OCI-LY3 (cell line): ENCODE measurements around the gene CAB39.

Source experiments
- EZH2phosphoT487 ChIP-seq: fragments of 200-600 bp; shearing (Covaris generic); IDR thresholded peaks from 2 replicates; pipeline ENCODE4 v1.6.1; 2018; ENCODE audit warnings: antibody characterized with exemption, mixed run types, low read depth
- TF ChIP-seq, protein P1 (sequence below): fragments of 200-600, 300-600 bp; sonication (generic); IDR thresholded peaks from 2 replicates; pipeline ENCODE4 v1.5.1; 2014; ENCODE audit warnings: antibody characterized with exemption, low read length, low read depth

DNA sequence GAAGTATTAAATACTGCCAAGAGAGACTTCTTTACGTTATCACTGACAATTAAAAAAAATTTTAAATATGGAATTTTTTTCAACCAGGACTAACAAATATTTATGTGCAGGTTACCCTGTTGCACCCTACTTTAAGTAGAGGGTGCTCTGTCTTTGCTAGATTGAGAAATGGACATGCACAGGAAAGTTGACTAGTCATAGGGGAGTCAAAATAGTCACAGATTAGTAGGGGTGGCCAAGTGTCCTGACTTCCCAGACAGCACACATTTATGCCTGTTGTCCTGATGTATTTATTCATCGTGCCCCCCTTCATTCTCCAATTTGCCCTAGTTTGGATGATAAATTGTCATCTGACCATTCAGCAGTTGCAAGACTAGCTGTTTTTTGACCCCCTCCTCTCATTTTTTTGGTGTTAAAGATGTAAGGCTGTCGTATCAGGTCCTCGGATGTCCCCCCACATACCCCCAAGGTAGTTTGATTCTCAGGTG, 20.3 kb downstream of the CAB39 start:
- TF ChIP-seq, protein P1, sequence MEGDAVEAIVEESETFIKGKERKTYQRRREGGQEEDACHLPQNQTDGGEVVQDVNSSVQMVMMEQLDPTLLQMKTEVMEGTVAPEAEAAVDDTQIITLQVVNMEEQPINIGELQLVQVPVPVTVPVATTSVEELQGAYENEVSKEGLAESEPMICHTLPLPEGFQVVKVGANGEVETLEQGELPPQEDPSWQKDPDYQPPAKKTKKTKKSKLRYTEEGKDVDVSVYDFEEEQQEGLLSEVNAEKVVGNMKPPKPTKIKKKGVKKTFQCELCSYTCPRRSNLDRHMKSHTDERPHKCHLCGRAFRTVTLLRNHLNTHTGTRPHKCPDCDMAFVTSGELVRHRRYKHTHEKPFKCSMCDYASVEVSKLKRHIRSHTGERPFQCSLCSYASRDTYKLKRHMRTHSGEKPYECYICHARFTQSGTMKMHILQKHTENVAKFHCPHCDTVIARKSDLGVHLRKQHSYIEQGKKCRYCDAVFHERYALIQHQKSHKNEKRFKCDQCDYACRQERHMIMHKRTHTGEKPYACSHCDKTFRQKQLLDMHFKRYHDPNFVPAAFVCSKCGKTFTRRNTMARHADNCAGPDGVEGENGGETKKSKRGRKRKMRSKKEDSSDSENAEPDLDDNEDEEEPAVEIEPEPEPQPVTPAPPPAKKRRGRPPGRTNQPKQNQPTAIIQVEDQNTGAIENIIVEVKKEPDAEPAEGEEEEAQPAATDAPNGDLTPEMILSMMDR: no peak
- TF ChIP-seq EZH2phosphoT487: no peak
